Activated naive CD8-positive, alpha-beta T cell treated with anti-CD3 and anti-CD28 coated beads, Interleukin-2, amount 50 U/mL, for 24 hours (primary cell): ENCODE measurements around the gene NOL4L.
A peak's percentile ranks its signal among the peaks of the same experiment; 100 is the strongest.

ENCODE experiments used
- ATAC-seq: fragments of 150-1000 bp; cut with Tn5 transposase; one replicate; pipeline ENCODE4 v1.10.0; 2021
- DNase-seq: peaks from one replicate; pipeline ENCODE4 v3.0.0; 2021
- H3K27ac Mint-ChIP-seq: one replicate; pipeline ENCODE4 v1.8.0; 2021; ENCODE audit warnings: mild to moderate bottlenecking, mixed read lengths
- H3K27me3 Mint-ChIP-seq: one replicate; pipeline ENCODE4 v1.8.0; 2021; ENCODE audit warnings: mixed read lengths
- H3K36me3 Mint-ChIP-seq: one replicate; pipeline ENCODE4 v1.8.0; 2021; ENCODE audit warnings: low read depth, mixed read lengths
- H3K4me1 Mint-ChIP-seq: one replicate; pipeline ENCODE4 v1.8.0; 2021; ENCODE audit warnings: mixed read lengths
- H3K4me3 Mint-ChIP-seq: one replicate; pipeline ENCODE4 v1.8.0; 2021; ENCODE audit warnings: mild to moderate bottlenecking, moderate library complexity, mixed read lengths
- H3K9me3 Mint-ChIP-seq: one replicate; pipeline ENCODE4 v1.8.0; 2021; ENCODE audit warnings: mixed read lengths

Gene NOL4L

DNA sequence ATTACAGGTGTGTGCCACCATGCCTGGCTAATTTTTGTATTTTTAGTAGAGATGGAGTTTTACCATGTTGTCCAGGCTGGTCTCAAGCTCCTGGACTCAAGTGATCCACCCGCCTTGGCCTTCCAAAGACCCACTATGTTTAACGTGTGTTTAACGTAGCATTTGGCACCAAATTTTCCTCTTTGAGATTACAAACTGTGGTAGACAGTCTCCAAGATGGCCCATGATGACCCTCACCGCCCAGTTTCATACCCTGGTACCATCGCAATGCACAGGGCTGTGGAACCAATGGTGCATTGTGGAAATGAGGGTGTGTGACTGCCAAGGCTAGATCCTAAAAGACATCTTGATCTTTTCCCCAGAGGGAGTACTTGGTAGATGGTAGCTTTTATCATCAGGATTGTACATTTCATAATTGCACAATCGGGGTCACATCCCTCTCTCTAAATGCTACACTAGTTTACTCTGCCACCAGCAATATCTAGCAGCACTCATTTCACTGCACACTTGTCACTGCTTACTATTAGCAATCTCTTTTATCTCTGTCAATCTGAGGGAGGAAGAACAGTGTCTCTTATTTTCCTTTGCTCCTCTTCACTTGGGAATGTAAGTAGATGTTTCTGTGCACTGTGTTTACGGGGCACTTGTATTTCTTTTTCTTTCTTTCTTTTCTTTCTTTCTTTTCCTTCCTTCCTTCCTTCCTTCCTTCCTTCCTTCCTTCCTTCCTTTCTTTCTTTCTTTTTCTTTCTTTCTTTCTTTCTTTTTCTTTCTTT lies 96.9 kb downstream of the NOL4L start:
- peaks cover 18% of the 10 kb centered on the region for H3K4me1 Mint-ChIP-seq
- H3K9me3 Mint-ChIP-seq: peaks cover 7% of the 10 kb centered on the region
- no peaks in the 10 kb centered on the region for H3K27me3 Mint-ChIP-seq
- H3K36me3 Mint-ChIP-seq: peaks cover 8% of the 10 kb centered on the region
- DNase-seq (no peak), ATAC-seq (no peak)
- H3K4me3 Mint-ChIP-seq: no peak overlapping the region
- H3K27ac Mint-ChIP-seq: no peak overlapping the region

DNA sequence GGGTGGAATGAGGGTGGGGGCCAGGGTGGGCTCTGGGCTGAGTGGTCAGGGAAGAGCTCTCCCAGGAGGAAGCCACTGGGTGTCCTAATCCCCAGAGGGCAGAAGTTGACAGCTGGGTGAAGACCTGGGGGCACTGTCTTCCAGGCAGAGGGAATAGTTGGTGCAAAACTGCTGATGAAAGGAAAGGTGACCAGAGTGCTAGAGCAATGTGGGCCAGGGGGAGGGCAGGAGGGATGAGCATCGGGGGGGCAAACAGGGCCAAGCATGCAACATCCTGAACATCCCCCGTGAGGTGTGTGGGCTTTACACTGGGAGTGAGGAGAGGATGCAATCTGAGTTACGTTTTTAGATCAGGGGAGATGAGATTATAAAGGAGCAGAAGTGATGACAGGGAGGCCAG lies 97.8 kb downstream of the NOL4L start:
- Mint-ChIP-seq H3K36me3 (peaks cover 8% of the 10 kb centered on the region), H3K4me1 (peaks cover 18% of the 10 kb centered on the region), H3K27ac (no peak overlapping the region), H3K4me3 (no peak overlapping the region), H3K9me3 (peaks cover 7% of the 10 kb centered on the region), H3K27me3 (no peaks in the 10 kb centered on the region)
- no peak for DNase-seq
- no peak for ATAC-seq

DNA sequence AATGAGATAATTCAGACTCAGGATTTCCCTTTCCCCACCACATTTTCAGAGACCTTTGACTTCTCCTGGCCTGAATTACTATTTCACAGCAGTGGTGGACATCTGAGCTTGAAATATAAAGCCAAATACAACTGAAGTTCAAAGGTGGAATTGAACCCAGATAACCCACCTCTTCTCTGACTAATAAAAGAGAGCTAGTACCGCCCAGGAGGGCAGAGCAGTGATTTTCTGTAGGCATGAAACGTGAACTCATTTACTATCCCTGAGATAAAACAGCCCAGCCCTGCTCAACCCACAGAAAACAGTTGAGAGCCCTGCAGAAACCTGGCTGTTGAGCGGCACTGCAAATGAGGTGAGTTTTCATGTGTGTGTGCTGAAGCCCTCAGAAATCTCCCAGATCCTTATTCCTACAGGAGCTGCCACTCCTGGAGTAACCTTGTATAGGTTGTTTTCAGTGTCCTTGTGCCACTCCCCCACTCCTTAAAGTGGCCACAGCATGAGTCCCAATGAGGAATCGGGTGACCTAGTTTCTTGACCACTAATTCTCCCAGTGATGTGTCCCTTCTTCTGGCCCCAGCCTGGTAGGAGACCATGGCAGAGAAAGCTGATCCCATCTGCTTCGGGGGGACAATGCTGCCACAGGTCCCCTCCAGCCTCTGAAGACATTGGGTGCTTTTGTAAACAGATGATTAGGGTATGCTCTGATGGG lies 99.2 kb downstream of the NOL4L start:
- H3K27ac Mint-ChIP-seq: peak overlapping the region; percentile 87
- H3K36me3 Mint-ChIP-seq: peaks cover 8% of the 10 kb centered on the region
- no peaks in the 10 kb centered on the region for H3K27me3 Mint-ChIP-seq
- H3K9me3 Mint-ChIP-seq: peaks cover 7% of the 10 kb centered on the region
- no peak overlapping the region for H3K4me3 Mint-ChIP-seq
- no peak for ATAC-seq
- DNase-seq: no peak
- H3K4me1 Mint-ChIP-seq: peaks cover 21% of the 10 kb centered on the region

DNA sequence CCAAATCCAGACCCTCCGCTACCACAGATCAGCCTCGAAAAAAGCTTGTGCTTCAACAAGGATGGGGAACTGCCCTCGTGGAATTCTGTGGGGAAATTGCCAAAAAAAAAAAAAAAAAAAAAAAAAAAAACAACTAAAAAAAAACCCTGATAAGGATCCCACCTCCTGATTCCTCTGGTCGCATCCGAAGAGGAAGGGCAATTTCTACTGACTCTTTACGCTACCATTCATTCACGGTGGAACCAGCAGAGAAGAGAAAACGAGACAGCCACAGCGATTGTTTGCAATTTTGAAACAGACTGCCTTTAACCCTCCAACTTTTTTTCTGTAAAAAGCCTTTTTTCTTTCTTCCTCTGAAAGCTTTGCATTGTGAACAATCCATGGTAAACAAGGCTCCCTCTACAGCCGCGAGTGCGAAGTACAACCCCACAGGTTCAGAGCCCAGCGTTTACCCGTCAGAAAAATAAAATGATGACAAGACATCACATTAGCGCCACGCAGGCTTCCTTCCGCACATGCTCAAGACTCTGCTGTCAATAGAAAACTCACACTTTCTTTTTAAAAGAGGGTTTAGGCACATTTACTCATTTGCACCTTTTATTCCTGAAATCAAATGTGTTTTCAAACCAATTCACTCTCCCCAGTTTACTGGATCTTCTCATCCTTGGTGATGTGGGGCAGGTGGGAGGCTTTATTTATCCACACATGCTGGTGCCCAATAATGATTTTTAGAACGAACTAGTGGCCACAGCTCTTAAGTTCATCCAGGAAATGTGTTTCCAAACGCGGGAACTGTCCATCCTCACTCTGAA lies 100.0 kb downstream of the NOL4L start:
- Mint-ChIP-seq H3K27me3 (no peaks in the 10 kb centered on the region), H3K36me3 (peaks cover 8% of the 10 kb centered on the region), H3K9me3 (peaks cover 7% of the 10 kb centered on the region), H3K4me3 (peak overlapping the region; percentile 87), H3K27ac (peak overlapping the region; percentile 87), H3K4me1 (peaks cover 26% of the 10 kb centered on the region)
- DNase-seq (peak; percentile 77), ATAC-seq (peak; percentile 80)

DNA sequence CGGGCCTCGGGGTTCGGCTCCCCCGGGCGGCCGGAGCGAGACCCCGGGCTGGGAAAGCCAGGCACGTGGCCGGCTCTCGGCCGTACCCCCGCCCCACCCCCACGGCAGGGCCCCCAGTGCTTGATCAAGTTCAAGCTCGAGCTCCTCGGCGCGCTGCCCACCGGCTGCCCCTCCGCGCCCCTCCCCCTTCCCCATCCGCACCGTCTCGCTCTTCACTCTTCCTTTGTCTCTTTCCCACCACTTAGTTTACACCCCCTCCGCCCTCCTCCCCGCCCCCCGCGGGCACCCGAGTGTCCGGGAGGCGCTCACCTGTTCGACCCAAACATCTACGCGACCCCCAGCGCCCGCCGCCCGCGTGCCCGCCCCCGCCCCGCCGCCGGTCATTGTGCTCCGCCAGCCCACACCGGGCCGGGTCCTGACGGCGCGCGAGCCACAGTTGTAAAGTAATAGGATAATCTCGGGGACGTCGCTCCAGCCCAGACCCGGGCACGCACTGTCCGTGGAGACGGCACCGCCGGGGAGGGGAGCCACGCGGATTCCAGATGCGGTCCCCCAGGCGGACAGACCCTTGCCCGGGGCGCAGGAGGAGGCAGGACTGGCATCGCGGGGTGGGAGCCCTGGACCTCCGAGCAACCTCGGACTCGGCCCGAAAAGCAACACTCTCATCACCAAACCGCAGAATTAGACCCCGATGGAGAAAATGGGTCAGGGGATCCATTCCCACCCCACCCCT lies 100.7 kb downstream of the NOL4L start:
- peak; percentile 53 for DNase-seq
- Mint-ChIP-seq H3K27ac (no peak overlapping the region), H3K4me1 (peaks cover 29% of the 10 kb centered on the region), H3K27me3 (no peaks in the 10 kb centered on the region), H3K9me3 (peaks cover 7% of the 10 kb centered on the region), H3K36me3 (peaks cover 8% of the 10 kb centered on the region), H3K4me3 (peak overlapping the region; percentile 87)
- peak; percentile 0 for ATAC-seq

DNA sequence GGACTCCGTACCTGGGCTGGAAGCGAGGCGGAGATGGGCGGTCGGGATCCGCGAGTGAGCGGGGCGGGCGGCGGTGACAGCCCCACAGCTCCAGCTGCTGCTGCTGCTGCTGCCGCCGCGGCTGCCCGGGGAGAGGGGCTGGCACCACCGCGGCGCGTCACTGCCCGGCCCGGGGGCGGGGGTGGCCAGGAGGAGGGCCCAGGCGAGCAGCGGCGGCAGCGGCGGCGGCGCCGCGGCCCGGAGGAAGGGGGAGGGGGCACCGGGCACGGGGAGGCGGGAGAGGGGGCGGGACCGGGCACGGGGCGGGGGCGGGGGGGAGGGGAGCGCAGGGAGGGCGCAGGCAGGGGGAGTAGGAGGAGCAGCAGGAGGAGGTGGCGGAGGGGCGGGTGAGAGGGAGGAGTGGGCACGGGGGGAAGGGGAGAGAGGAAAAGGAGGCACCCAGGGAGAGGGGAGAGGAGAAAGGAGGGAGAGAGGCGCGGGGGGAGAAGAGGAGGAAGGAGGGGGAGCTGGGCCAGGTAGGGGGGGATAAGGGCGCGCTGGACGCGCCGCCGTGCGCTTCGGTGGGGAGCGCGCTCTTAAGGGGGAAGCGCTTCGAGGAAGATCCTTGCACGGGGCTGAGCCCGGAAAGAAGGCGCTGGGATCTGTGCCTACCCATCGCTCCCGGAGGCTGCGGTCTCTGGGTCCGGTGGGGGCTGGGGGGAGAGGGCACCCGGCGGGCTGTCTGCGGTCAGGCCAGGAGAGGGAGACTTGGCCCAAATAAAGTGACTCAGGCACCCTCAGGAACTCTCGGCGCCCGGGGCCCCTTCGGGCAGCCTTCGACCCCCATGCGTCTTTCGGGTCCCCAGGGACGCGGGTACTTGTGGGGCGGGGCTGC lies 101.5 kb downstream of the NOL4L start:
- H3K4me3 Mint-ChIP-seq: peak overlapping the region; percentile 74
- H3K36me3 Mint-ChIP-seq: peaks cover 6% of the 10 kb centered on the region
- ATAC-seq: peak; percentile 17
- peak overlapping the region; percentile 56 for H3K27ac Mint-ChIP-seq
- H3K27me3 Mint-ChIP-seq: no peaks in the 10 kb centered on the region
- peaks cover 4% of the 10 kb centered on the region for H3K9me3 Mint-ChIP-seq
- DNase-seq: peak; percentile 66
- peaks cover 29% of the 10 kb centered on the region for H3K4me1 Mint-ChIP-seq

DNA sequence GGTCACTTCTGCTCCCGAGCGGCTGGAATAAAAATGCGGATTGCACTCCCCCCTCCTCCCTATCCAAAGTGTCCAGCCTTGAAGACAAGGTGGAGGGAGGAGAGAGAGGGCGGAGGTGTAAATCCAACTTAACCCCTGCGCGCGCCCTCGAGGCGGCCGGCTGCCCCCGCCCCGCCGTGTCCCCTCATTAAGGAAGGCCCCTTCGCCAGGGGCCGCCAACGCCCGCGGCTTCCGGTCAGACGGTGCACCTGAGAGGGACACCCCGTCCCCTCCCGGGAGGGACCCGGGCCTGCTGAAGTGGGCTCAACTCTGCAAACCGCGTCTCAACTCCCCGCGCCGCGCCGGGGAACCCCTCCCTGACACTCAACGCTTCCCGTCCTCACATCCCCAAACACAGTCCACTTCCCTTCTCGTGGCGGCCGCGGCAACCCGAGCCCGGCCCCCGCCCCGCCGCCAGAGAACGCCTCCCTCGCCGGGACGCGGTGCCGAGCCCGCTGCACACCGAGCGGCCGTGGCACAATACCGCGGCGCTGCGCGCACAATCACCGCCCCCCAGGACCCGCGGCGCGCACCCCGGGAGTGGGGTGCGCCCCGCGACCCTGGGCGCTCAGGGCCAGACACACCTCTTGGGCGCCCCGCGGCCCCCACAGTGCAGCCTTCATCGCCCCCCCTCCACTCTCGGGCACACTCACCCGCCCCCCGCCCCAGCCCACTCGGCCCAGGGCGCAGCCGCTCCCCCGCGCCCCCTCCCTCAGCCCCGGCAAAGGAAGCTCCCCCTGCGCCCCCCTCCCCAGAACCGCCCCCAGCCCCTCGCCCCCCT lies 102.5 kb downstream of the NOL4L start:
- peak overlapping the region; percentile 68 for H3K4me3 Mint-ChIP-seq
- H3K4me1 Mint-ChIP-seq: peaks cover 34% of the 10 kb centered on the region
- no peak overlapping the region for H3K27ac Mint-ChIP-seq
- H3K36me3 Mint-ChIP-seq: peaks cover 6% of the 10 kb centered on the region
- no peaks in the 10 kb centered on the region for H3K9me3 Mint-ChIP-seq
- no peaks in the 10 kb centered on the region for H3K27me3 Mint-ChIP-seq
- ATAC-seq (no peak), DNase-seq (peak; percentile 30)

DNA sequence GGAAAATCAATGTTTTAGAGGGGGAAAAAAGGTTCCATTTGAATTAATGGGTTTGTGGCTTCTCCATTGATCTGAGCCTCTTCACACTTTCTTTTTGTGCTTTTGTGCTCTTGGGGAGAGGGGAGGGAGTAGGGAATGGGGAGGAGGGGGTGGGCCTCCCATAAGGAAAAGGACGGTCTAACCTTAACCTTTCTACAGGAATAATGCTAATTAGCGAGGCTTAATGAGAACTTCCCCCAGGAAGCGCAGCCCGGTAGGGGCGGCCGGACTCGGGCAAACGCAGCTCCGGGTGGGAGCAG lies 103.0 kb downstream of the NOL4L start:
- Mint-ChIP-seq H3K36me3 (peaks cover 4% of the 10 kb centered on the region), H3K4me3 (peak overlapping the region; percentile 56), H3K4me1 (peaks cover 37% of the 10 kb centered on the region), H3K27me3 (no peaks in the 10 kb centered on the region), H3K27ac (no peak overlapping the region), H3K9me3 (no peaks in the 10 kb centered on the region)
- DNase-seq (no peak), ATAC-seq (no peak)

DNA sequence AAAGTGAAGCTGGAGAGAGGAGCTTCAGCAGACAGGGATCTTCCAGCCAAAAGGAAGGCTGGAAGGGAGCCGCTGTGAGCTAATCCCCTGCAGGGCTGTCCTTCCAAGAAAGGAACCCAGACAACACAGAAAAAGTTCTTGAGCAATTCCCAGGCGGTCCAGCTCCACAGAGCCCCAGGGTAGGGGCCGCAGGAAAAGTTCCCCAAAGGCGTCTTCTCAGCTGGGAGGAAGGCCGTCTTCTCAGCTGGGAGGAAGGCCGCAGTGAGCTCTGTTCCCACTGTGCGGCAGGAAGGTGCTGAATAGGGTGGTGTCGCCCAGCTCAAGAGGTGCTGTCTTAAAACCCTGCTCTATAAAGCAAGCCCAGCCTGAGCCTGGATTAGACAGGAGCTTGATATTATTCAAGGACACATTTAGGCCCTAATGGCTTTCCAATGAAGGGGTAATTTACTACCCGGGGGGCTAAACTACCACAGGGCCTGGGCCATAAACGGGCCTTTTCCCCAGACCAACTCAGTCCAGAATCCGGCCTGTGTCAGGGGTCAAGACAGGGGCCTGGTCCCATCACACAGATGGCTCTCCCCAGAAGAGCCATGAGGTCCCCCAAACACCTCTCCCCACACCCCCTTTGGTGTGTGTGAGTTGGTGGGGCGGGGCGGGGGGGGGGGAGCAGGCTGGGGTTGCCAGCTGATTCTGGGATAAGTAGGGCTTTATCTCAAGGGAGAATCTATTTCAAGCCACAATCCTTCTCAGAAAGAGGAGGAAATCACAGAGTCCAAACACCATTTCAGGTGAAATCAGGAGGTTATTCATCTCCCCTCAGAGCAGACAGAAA lies 103.6 kb downstream of the NOL4L start:
- H3K36me3 Mint-ChIP-seq: peaks cover 2% of the 10 kb centered on the region
- peak overlapping the region; percentile 56 for H3K4me3 Mint-ChIP-seq
- no peaks in the 10 kb centered on the region for H3K27me3 Mint-ChIP-seq
- H3K9me3 Mint-ChIP-seq: no peaks in the 10 kb centered on the region
- no peak for ATAC-seq
- no peak overlapping the region for H3K27ac Mint-ChIP-seq
- H3K4me1 Mint-ChIP-seq: peaks cover 43% of the 10 kb centered on the region
- DNase-seq: no peak

DNA sequence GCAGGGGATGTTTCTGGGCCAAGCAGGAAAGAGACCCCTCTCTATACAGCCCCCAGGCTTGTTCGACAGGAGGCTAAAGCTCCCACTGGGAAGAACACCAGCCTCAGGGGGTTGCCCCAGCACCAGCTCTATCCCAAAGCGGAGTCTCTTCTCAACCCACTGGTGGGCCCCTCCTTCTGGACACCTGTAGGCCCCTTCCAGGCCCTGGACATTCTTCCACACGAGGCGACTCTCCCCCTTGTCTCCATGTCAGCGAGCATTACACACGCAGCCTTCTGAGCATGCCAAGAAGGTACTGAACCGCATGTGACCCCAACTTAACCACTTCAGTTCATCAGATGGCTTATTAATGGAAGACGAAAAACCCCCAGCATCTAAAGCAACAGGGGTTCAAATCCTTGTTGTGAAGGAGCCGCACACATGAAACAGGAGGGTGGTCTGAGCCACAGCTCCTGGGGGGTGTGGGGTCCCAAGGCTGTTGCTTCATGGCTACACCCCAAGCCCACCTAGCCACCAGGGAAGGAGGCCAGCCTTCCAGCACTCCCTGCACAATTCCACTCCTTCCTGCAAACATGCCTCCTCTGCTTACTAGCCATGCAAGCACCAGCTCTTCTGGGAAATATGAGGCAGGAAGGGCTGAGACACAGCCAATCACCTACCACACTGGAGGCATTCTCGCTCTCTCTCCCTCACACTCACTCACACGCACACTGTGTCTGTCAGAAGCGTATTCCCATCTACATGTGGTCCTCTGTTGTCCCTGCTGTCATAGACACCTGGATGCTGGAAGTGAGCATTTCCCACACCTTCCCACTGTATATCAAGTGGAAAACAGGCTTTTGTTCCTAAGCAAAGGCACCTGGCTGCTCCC lies 104.5 kb downstream of the NOL4L start:
- ATAC-seq (no peak), DNase-seq (no peak)
- Mint-ChIP-seq H3K27me3 (no peaks in the 10 kb centered on the region), H3K4me1 (peaks cover 48% of the 10 kb centered on the region), H3K36me3 (no peaks in the 10 kb centered on the region), H3K27ac (peak overlapping the region; percentile 12), H3K9me3 (no peaks in the 10 kb centered on the region), H3K4me3 (no peak overlapping the region)

DNA sequence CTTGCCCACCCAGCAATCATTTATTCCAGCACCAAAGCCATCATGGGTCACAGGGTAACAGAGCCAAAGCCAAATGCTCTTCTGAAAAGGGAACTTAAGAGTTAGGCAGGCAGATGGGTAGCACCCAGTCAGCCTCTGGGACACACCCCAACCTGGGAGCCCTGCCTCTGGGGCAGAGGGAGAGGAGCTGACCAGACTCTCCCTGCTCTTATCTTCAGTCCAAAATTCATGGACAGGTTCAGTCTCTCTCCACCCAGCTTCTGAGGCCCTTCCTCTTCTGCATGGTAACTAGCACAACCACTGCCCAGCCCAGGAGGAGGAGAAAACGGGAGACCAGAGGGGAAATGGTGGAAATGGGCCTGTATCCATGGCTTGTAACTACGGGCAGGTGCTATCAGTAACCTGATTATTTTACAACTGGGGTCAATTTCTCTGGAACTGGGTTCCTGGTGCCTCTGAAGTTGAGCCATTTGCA lies 105.4 kb downstream of the NOL4L start:
- Mint-ChIP-seq H3K4me1 (peaks cover 41% of the 10 kb centered on the region), H3K27me3 (no peaks in the 10 kb centered on the region), H3K9me3 (no peaks in the 10 kb centered on the region), H3K27ac (peak overlapping the region; percentile 18), H3K36me3 (no peaks in the 10 kb centered on the region), H3K4me3 (no peak overlapping the region)
- DNase-seq (no peak), ATAC-seq (no peak)
